LNCaP clone FGC (cell line): Measurements from ENCODE around the gene FBXO9.

Experiments used
- DNase-seq: peaks from one replicate; pipeline ENCODE4 v3.0.0-alpha.2; 2011; ENCODE audit warnings: low read depth
- H3K4me3 ChIP-seq: 2 replicates; pipeline ENCODE4 v1.5.1; 2011; ENCODE audit warnings: mild to moderate bottlenecking, low read depth, low read length, control low read depth
- CTCF ChIP-seq: IDR thresholded peaks from 2 replicates; pipeline ENCODE4 v1.5.1; 2012; ENCODE audit warnings: mild to moderate bottlenecking; ENCODE audit not compliant: control insufficient read depth, insufficient read depth; ENCODE audit errors: extremely low read depth

The FBXO9 gene

GRCh38 chr6:53113742-53114141, 48.5 kb downstream of the FBXO9 start:
- TF ChIP-seq CTCF = no peak
- DNase-seq = no peak
- H3K4me3 ChIP-seq = no peak overlapping the region

GRCh38 chr6:53115113-53115512, 49.9 kb downstream of the FBXO9 start:
- TF ChIP-seq CTCF = no peak
- H3K4me3 ChIP-seq = no peak overlapping the region
- no peak for DNase-seq

- no peak overlapping the region for H3K4me3 ChIP-seq
- DNase-seq = no peak
- no peak for TF ChIP-seq CTCF
These were observed 50.5 kb downstream of the FBXO9 start for GRCh38 chr6:53115741-53116140.

GRCh38 chr6:53119349-53119748, 54.1 kb downstream of the FBXO9 start:
- DNase-seq = no peak
- H3K4me3 ChIP-seq = no peak overlapping the region
- no peak for TF ChIP-seq CTCF

- TF ChIP-seq CTCF = no peak
These were observed 54.7 kb downstream of the FBXO9 start for GRCh38 chr6:53119772-53120409.

GRCh38 chr6:53124131-53124800, 59.1 kb downstream of the FBXO9 start:
- H3K4me3 ChIP-seq = no peak overlapping the region
- no peak for TF ChIP-seq CTCF
- no peak for DNase-seq

More at GRCh38 chr6:53119772-53120409, 54.7 kb downstream of the FBXO9 start:
- no peak overlapping the region for H3K4me3 ChIP-seq
- DNase-seq = no peak

GRCh38 chr6:53125276-53125675, 60.1 kb downstream of the FBXO9 start:
- H3K4me3 ChIP-seq = no peak overlapping the region
- DNase-seq = no peak
- TF ChIP-seq CTCF = no peak
